Muscle of arm (tissue), 12 donors: Measurements from ENCODE around the gene ODC1. TPM values are rescaled to one million over a fixed set of nuclear protein-coding genes. Genes with fewer than 3 reads are reported as not detected.

Source experiments
- DNase-seq: peaks from one replicate; pipeline ENCODE4 v3.0.0-alpha.2; 2013
- polyA plus RNA-seq, 12 donors: library from polyadenylated mRNA; unstranded; fragments of 120-200 nt; gene quantifications; one replicate each; pipeline ENCODE4 v1.2.1, GENCODE V29; 2013; ENCODE audit not compliant: insufficient read length in 12 of 12

Gene ODC1
- polyA plus RNA-seq, 12 donors = 50.7 to 130 (median 114) TPM; not detected in 1

DNA sequence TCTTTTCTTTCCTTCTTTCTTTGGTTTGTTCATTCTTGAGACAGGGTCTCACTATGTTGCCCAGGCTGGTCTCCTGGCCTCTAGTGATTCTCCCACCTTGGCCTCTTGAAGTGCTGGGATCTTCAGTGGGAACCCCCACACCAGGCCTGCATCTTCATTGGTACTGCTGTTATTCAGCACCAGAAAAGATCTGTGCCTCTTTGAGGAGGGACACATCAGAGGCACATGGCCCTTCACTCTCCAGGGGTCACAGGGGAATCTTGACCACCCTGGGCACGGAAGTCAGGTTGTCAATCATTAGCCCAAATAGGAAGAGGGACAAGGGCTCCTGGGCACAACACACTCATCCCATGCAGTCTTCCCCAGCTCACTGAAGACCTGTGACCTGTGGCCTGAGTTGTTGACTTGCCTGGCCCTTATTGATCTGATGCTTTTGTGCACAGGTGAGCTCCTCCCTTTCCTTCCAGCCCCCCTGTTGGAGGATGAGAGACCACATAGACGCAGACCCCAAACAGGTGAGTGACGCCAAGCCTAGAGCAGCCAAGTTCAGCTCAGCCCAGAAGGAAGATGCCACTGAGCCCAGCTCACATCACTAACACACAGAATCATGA is 33.0 kb upstream of the ODC1 start:
- no peak for DNase-seq

DNA sequence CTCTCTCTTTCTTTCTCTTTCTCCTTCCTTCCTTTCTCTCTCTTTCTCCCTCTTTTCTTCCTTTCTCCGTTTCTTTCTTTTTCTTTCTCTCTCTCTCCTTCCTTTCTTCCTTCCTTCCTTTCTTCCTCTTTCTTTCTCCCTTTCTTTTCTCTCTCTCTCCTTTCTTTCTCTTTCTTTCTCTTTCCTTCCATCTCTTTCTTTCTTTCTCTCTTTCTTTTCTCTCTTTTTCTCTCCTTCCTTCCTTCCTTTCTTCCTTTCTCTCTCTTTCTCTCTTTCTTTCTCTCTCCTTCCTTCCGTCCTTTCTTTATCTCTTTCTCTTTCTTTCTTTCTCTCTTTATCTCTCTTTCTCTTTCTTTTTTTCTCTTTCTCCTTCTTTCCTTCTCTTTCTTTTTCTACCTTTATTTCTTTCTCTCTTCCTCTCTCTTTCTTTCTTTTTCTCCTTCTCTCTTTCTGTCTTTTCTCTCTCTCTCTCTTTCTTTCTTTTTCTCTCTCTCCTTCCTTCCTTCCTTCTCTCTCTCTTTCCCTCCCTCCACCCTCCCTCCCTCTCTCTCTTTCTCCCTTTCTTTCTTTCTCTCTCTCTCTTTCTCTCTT is 32.3 kb upstream of the ODC1 start:
- no peak for DNase-seq

DNA sequence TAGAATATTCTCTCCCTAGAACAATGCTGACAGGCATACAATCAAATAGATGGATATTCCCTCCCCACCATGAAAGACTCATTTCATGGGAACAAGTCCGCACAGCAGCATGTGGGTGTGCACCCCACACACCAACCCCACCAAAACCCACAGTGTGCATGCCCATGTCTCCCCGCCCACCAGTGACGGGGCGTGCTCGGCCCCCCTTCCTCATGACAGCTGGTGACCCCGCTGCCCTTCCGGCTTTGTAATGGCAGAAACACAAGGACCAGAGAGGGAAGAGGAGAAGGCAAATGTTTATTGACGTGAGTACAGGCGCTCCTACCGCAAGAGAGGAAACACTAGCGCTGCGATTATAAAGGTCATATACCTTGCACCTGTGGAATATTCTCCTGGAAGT is 30.8 kb upstream of the ODC1 start:
- DNase-seq = no peak

DNA sequence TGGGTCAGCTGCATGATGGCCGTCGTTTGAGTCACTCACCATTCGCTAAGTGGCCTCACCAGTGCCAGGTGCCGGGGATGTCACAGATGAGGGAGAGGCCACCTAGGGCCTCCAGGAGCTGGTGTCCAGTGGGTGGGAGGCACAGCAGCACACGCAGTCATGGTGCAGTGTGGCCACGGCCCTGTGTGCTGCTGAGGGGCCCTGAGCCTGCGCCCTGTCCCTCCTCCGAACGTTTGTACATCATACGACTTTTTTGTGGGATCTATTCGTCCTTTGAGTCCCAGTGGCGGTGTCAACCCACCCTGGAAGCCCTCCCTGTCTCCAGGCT is 30.1 kb upstream of the ODC1 start:
- DNase-seq = no peak

DNA sequence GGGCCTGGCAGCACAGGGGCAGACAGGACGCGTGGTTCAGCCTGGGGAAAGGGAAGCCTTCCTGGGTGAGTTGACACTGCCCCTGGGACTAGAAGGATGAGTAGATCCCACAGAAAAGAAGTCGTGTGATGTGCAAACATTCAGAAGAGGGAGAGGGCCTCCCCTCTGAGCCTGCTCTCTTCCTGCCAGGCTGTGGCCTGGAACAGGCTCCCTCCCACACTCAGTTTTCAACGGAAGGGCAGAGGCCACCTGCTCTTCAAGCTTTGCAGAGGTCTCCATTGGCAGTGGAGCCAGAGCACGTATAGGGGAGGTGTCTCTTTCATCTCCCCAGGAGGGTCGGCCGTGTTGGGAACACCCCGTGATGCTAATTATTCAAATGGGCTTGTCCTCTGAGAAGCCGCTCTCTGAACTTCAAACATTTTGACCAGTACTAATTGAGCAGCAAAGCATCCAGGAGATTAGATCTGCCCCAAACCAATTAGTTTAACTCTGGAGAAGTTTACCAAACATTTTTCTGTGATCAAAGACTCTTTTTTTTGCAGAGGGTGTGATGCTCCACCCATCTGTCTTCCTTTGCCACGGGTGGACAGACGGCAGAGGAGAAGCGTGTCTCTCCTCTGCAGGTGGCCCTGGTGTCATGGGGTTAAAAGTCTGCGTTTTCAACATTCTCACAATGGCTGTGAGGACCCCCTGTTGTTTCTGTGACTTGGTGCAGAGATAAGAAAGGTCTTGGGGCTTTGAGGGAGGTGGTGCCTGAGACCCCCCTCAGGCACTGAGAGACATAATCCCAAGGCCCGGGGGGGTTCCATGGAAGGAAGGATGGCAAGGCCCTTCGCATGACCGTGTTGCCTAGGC is 29.5 kb upstream of the ODC1 start:
- no peak for DNase-seq

DNA sequence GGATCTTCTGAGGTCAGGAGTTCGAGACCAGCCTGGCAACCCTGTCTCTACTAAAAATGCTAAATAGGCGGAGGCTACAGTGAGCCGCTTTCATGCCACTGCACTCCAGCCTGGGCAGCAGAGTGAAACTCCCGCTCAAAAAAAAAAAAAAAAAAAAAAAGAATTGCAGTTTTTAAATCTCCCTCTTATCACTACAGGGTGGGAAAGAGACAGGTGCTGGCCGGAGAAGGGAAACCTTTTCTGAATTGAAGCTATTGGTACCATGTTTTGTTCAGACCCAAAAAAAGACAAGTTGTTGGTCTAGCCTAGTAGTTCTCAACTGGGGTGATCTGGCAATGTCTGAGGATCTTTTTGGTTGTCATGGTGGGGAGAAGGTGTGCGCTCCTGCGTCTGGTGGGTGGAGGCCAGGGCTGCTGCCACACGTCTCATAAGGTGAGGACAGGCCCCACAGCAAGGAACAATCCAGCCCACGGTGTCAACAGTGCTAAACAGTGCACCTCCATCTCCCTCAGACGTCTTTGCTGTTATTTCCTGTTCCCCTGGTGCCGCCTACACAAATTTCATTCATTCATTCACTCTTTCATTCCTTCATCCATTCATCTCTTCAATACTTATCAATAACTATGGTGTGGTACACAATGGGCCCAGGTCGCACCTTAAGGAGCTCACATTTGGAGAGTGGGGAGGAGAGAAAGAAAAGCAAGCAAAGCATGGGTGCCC is 28.8 kb upstream of the ODC1 start:
- no peak for DNase-seq

DNA sequence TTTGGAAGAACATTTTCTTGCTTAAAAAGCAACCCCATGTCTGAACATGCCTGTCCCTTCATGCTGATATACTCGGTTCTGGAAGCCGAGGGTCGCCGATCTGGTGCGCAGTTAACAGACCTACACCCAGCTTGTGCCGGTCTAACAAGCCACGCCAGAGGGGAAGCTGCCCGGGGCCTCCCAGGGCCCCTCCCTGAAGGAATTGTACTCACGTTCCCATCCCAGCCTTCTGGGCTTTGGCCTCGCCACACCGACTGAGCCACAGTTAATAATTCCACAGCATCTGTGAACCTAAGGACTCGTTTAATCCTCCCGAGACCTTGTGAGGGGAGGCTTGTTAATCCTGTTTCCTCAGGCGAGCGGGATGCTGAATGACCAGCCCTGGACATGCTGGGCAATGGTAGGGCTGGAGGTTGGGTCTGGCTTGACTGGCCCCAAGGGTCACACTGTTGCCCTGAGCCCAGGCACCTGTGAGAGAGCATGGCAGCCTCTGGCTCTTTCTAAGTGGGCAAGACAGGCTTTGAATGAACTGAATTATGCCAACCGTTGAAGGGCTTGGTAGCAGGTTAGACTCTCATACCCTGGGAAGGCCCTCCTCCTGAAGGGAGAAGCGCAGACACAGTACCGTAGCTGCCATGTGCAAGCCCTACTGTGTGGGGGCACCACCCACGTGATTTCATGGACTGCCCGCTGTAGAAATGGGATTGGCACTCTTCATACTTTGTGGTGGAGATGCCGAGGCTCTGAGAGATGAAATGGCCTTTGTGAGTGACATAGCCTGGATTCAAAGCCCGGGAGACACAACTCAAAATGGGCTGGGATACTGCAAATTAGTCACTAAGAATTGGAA is 27.9 kb upstream of the ODC1 start:
- DNase-seq = no peak

DNA sequence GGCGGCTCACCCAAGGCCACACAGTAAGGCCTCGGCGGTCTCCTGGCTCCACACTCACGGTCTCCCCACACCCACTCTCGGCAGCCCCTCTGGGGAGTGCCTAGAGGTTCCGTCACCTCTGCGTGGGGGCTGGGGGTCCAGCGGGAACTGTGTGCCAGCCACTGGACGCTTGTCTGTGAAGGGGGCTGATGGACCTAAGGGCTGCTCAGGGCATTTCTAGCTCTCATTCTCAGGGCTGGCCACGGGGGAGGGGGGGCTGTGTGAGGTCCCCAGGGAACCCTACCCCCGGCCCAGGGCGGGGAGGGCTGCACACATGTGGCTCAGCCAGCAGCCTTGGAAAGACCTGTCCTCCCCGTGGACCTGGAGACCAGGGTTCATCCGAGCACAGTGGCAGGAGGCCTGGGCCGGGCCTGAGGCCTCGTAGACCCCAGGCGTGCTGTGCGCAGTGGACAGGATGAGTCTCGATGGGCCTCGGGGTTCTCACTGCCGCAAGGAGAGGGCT is 27.1 kb upstream of the ODC1 start:
- no peak for DNase-seq

DNA sequence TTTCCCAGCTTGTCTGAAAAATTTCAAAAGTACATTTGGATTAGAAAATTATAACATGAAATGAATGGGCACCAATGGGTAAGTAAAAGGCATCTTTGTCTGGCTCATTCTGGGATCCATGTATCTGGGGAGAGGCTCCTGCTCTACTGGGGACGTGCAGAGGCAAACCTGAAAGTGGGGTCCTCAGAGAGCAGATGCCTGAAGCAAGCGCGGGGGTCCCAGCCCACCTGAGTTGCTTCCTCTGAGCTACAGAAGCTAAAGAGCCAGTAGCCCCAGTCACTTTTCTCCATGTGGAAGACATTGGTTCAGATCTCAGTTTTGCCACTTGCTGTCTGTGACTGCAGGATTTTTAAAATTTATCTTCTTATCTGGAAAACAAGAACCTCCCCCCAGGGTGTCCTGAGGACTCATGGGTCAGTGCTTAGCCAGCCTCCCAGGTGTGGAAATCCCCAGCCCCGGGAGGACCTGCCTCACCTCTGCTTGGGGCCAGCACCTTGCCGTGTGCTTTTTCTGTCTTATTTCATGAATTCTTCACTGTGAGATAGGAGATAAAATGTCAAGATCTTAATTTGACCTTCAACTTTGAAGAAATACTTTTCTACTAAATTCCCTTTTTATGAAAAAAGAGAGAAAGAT is 25.1 kb upstream of the ODC1 start:
- DNase-seq = no peak

DNA sequence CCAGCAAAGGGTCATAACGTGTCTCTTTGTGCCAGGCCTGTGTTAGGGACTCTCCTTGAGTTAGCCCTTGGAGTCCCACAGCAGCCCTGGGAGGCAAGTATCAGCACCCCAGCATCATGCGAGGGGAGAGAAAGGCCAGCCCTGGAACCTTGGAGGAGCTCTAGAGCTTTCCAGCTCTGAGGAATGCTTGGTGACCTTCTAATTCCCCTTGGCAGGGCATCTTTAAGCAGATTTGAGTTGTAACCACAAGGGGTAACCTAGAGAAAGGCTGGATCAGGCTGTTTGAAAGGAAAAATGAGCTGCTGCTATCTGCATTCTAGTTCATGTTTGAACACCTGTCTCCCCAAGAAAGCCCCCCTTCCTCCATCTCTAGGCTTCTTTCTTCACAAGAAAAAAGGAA is 23.8 kb upstream of the ODC1 start:
- DNase-seq = no peak

DNA sequence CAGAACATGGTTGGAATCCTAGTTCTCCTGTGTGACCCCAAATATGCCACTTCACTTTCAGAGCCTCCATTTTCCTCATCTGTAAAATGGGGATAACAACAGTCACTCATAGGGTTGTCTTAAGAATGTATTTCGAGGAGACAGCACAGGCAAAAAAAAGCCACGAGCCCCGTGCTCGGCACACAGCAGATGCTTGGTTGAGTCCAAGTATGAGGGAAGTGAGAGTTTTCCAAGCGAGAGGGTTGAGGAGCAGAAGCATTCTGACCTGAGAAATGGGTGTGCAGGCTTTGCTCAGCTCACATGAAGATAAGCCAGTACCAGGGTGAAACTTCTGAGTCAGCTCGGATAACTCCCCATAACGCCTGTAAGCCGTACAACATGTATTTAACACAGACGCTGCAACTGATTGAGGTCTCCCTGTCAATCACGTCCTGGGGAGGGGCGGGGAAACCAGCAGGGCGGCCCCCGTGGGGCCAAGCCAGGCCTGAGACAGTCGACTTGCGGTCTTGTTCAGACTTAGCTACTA is 23.0 kb upstream of the ODC1 start:
- no peak for DNase-seq

DNA sequence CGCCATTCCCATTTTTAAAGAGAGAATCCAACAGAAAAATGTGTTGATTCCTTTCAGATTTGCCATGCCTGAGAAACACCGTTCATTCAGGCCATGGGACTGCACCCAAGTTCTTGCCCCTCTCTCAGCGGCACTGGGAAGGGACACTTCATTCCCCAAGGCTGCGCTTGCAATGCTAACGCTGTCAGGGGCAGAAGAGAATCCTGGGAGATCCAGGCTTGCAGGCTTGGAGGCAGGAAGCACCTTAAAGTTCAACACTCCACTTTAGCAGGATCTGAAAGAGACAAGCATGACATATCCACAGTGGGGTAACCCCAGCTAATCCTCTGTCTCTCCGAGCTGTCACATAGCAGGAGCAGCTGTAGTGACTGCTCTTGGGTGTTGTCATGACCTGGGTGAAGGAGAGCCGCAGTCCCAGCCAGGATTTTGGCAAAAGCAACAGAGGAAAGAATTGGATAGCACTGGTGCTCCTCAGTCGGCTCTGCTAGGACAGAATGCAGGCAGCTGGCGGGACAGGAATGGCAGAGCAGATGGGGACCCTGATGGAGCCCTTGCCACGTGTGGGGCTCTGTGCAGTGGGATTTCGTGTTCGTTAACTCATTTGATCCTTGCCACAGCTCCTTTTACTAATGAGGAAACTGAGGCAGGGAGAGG is 22.0 kb upstream of the ODC1 start:
- no peak for DNase-seq

DNA sequence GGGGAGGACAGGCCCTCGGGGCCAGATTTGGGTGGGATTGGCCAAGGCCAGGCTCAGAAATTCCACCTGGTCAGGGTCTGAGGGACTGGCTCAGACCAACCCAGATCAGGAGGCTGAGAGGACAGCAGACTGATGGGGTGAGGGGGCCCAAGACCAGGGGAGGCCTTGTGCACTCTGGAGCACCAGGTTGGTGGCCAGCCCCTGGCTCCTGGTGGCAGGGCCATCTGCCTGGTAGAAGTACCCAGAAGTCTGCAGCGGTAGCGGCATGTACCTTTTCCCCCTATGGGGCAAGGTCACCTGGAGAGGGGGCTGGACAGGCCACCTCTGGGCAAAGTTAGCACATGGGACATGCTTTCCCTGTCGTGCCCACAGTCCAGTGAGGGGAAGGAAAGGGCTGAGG is 21.2 kb upstream of the ODC1 start:
- DNase-seq = no peak

DNA sequence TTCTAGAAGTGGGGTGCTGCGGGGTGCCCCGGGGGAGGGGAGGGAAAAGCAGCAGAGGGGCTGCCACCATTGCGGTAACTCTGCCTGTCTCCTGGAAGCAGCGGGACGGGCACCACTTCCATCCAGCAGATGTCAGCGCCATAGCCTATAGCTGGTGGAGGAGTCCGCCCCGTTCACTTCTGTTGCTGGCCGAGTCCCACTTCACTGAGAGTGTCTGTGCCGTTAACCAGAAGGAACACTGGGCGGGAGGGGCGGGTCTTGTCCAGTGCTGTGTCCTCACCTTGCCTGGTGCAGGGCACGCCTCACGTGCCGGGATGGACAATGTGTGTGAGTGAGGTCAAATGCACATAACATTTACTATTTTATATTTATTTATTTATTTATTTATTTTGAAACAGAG is 19.3 kb upstream of the ODC1 start:
- no peak for DNase-seq

DNA sequence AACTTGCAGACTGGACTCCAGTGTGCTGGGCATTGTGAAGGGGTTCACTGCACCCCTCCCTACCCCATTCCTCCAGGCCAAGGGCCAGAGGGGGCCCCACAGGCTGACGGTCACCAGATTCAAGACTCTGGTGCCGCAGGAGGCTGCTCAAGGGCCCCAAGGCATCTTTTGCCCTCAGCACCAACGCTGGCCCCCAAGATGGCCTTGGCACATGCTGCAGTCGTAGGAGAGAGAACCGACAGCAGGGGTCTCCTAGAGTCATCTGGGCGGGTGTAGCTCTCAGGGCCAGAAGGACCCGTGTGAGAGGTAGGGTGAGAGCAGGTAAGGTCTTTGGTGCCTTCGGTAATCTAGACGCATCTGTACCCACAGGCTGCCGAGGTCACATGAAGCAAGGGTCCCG is 18.7 kb upstream of the ODC1 start:
- no peak for DNase-seq

DNA sequence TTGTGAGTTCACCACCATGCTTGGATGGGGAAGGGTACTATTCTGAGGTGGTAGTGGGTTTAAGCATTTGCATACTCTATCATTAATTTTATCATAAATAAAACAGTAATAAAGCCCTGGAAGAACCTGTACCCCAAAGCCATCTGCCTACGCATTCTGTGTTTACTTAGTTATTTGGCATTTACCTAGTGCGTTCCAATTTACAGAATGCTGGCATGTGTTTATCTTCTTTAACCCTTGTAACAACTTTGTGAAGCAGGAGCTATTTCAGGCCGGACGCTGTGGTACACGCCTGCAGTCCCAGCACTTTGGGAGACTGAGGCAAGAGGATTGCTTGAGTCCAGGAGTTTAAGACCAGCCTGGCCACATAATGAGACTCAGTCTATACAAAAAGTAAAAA is 17.8 kb upstream of the ODC1 start:
- no peak for DNase-seq

DNA sequence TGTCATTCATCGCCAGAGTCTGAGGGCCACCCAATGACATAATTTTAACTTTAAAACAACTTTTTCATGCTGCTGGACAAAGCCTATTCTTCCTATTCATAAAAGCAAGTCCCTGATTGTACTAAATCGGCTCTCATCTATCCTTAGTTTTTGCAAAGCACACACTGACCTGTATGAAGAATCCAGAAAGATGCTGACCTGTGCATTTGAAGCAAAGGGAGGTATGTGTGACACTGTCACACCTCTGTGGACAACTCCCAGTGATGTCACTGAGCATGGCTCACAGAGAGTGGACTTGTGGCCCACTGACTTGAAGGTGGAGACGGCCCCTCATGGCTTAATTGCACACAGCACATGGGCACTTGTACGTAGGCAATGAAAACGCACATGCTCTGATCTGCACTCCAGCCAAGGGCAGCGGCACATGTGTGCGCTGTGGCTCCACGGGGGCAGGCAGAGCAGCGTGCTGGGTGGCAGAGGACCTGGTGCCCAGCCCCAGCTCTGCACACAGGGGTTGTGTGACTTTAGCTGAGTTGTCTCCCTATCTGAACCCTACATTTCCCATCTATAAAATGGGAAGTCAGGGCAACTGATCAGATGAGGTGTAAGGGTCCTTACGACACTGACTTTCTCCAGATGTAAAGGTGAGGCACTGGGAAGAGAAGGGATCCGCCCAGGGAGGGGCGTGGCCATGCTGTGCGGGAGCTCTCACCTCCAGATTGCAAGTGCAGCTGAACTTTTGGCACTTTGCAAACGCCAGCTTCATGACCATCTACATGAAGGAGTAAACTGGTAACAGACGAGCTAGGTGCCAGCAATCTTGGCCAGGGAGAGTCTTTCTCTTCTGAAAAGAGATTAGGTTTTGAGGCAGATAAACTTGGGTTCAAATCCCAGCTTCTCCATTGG is 14.3 kb upstream of the ODC1 start:
- DNase-seq = no peak

DNA sequence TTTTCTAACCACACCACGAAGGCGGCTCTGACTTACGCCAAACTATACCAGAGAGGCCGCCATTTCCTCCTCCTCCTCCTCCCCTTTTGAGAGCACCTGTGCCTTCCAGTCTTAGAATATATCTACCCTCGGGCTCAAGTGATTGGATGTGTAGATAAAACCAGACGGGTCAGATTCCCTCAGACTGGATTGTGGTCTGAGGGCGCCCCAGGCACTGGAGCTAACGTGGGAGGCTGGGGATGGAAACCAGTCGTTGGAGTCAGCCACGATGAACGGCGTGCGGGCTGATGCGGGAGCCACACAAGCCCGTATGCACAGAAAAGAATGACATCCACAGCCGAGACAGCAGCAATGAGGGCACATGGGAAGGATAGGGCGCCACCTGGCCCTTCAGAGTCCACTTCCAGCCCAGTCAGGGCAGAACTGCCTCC is 12.3 kb upstream of the ODC1 start:
- no peak for DNase-seq
